Lung (tissue), 16 donors: ENCODE measurements around the gene ZNF580. TPM values are rescaled to one million over a fixed set of nuclear protein-coding genes. Genes with fewer than 3 reads are reported as not detected.
A peak's percentile ranks its signal among the peaks of the same experiment; 100 is the strongest.

Experiments used
- ATAC-seq: fragments of 200-7000 bp; cut with Tn5 transposase; one replicate; pipeline ENCODE4 v1.9.1; 2020; ENCODE audit warnings: moderate number of reproducible peaks; ENCODE audit not compliant: insufficient read depth, low FRiP score
- DNase-seq, 3 donors: peaks; one replicate each; pipeline ENCODE4 v3.0.0-alpha.2; 2013 to 2017
- H3K27ac ChIP-seq, 2 donors: one replicate each; pipeline ENCODE4 v1.5.1; 2013; ENCODE audit warnings: mild to moderate bottlenecking in 2 of 2, moderate library complexity in 2 of 2, control low read depth in 1 of 2, inconsistent platforms in 1 of 2, low read depth in 1 of 2, low read length in 1 of 2
- H3K27me3 ChIP-seq, 3 donors: one replicate each; pipeline ENCODE4 v1.5.1; 2013; ENCODE audit warnings: low read length in 2 of 3; ENCODE audit not compliant: control insufficient read depth in 3 of 3, insufficient read depth in 3 of 3
- H3K36me3 ChIP-seq, 4 donors: one replicate each; pipeline ENCODE4 v1.5.1; 2013; ENCODE audit warnings: low read length in 4 of 4, mild to moderate bottlenecking in 1 of 4, moderate library complexity in 1 of 4; ENCODE audit not compliant: control insufficient read depth in 4 of 4, insufficient read depth in 4 of 4
- H3K4me1 ChIP-seq, 5 donors: one replicate each; pipeline ENCODE4 v1.5.1; 2013; ENCODE audit warnings: low read length in 5 of 5, mild to moderate bottlenecking in 2 of 5, moderate library complexity in 1 of 5; ENCODE audit not compliant: control insufficient read depth in 5 of 5, insufficient read depth in 5 of 5
- H3K4me3 ChIP-seq: one replicate; pipeline ENCODE4 v1.5.1; 2013; ENCODE audit warnings: mild to moderate bottlenecking, control low read depth, moderate library complexity
- H3K9ac ChIP-seq, 2 donors: one replicate each; pipeline ENCODE4 v1.5.1; 2013; ENCODE audit warnings: low read length in 2 of 2, control low read depth in 1 of 2; ENCODE audit not compliant: insufficient read depth in 1 of 2
- H3K9me3 ChIP-seq, 4 donors: one replicate each; pipeline ENCODE4 v1.5.1; 2013; ENCODE audit warnings: low read length in 3 of 4, mild to moderate bottlenecking in 1 of 4, moderate library complexity in 1 of 4; ENCODE audit not compliant: control insufficient read depth in 4 of 4, insufficient read depth in 3 of 4
- CTCF ChIP-seq: IDR thresholded peaks from 2 replicates; pipeline ENCODE4 v1.5.1; 2012; ENCODE audit warnings: mild to moderate bottlenecking; ENCODE audit errors: control extremely low read depth, extremely low read depth
- WGBS, 2 donors: extraction: QIAGEN DNeasy Blood & Tissue Kit; methylation state at CpG; one replicate each; pipeline ENCODE4 v1.1.7; 2013; 5-methylcytosine and 5-hydroxymethylcytosine counted together
- long read RNA-seq, 5 donors: transcript quantifications; one replicate each; lab custom pipeline, GENCODE V29; 2026
- polyA plus RNA-seq, 2 donors: library from polyadenylated mRNA; stranded (reverse); fragments of 200-250 nt; gene quantifications; one replicate each; pipeline ENCODE4 v1.2.1, GENCODE V29; 2013
- total RNA-seq, 2 donors: library from RNA; depleted of rRNA in 1 of 2; stranded (reverse); fragments of >200 nt in 1 of 2; gene quantifications; one replicate each; pipeline ENCODE4 v1.2.1, GENCODE V29; 2014 to 2021
- donor health status: control.
- donor health status: control.
- donor health status: Bipolar disorder and iron deficiency.
- donor health status: healthy.
- donor health status: DM: yes; HTN: yes; CAD: no.

The ZNF580 gene
- total RNA-seq (10 to 100 TPM; 11.1 to 41.3 TPM), polyA plus RNA-seq (10 to 100 TPM; 22.3 to 39.3 TPM)
- long read RNA-seq, donor 1, transcript ZNF580-201 (2 exons, 1,261 nt): major isoform, 48 of 64 reads
- long read RNA-seq, donor 1, transcript ZNF580-202 (1 exons, 1,707 nt): minor isoform, 15 of 64 reads
- long read RNA-seq, donor 1, partial matches to known transcripts: 0 of 64 reads
- long read RNA-seq, donor 1, other reads (novel, unspliced or antisense): 0 of 64 reads
- long read RNA-seq, donor 2, transcript ZNF580-201 (2 exons, 1,261 nt): minor isoform, 13 of 27 reads
- long read RNA-seq, donor 2, transcript ZNF580-202 (1 exons, 1,707 nt): major isoform, 14 of 27 reads
- long read RNA-seq, donor 2, partial matches to known transcripts: 0 of 27 reads
- long read RNA-seq, donor 2, other reads (novel, unspliced or antisense): 0 of 27 reads
- long read RNA-seq, donor 3, transcript ZNF580-201 (2 exons, 1,261 nt): major isoform, 18 of 31 reads
- long read RNA-seq, donor 3, transcript ZNF580-202 (1 exons, 1,707 nt): minor isoform, 12 of 31 reads
- long read RNA-seq, donor 3, partial matches to known transcripts: 0 of 31 reads
- long read RNA-seq, donor 3, other reads (novel, unspliced or antisense): 0 of 31 reads
- long read RNA-seq, donor 4, transcript ZNF580-201 (2 exons, 1,261 nt): major isoform, 13 of 19 reads
- long read RNA-seq, donor 4, transcript ZNF580-202 (1 exons, 1,707 nt): minor isoform, 6 of 19 reads
- long read RNA-seq, donor 4, partial matches to known transcripts: 0 of 19 reads
- long read RNA-seq, donor 4, other reads (novel, unspliced or antisense): 0 of 19 reads
- long read RNA-seq, donor 5, transcript ZNF580-202 (1 exons, 1,707 nt): minor isoform, 18 of 50 reads
- long read RNA-seq, donor 5, transcript ZNF580-201 (2 exons, 1,261 nt): major isoform, 31 of 50 reads
- long read RNA-seq, donor 5, partial matches to known transcripts: 0 of 50 reads
- long read RNA-seq, donor 5, other reads (novel, unspliced or antisense): 0 of 50 reads

GRCh38 chr19:55640577-55641425 lies at the start of gene ZNF580:
Gene ZNF580 (plus strand): TSS chr19:55641002. CDS start chr19:55642509, 1,507 bp downstream.
- H3K27ac ChIP-seq: peak within 1 kb of the TSS; percentile 85 to 90
- peak; percentile 64 for ATAC-seq
- peaks cover 14 to 34% (median 20%) of the 10 kb centered on the region in 5 donors for H3K4me1 ChIP-seq
- H3K36me3 ChIP-seq: peaks cover 0 to 14% (median 4%) of the 10 kb centered on the region in 4 donors
- no peaks in the 10 kb centered on the region for H3K27me3 ChIP-seq
- no peaks in the 10 kb centered on the region for H3K9me3 ChIP-seq
- H3K4me3 ChIP-seq: peak within 1 kb of the TSS; percentile 59
- DNase-seq: peak; percentile 76 to 83 (median 83)
- H3K9ac ChIP-seq: peak within 1 kb of the TSS; percentile 37 to 55
- whole genome bisulfite sequencing, 2 donors: 1% methylated on average over 84 to 89 of the region's 89 CpGs
- no peak for TF ChIP-seq CTCF

GRCh38 chr19:55591555-55591954 lies 49.2 kb upstream of the ZNF580 start:
- no peak for TF ChIP-seq CTCF
- no peaks in the 10 kb centered on the region for H3K9me3 ChIP-seq
- H3K36me3 ChIP-seq: peaks cover 5 to 27% (median 21%) of the 10 kb centered on the region in 4 donors
- H3K9ac ChIP-seq: no peak overlapping the region
- no peaks in the 10 kb centered on the region for H3K27me3 ChIP-seq
- WGBS, 2 donors: 86 to 91% methylated on average over 10 of the region's 10 CpGs
- no peak for ATAC-seq
- H3K4me3 ChIP-seq: no peak overlapping the region
- H3K4me1 ChIP-seq: peaks cover 0 to 10% (median 1%) of the 10 kb centered on the region in 5 donors
- H3K27ac ChIP-seq: no peak overlapping the region
- DNase-seq: no peak

GRCh38 chr19:55592391-55593090 lies 48.3 kb upstream of the ZNF580 start:
- TF ChIP-seq CTCF: no peak
- DNase-seq: no peak
- Histone ChIP-seq H3K4me1 (peaks cover 0 to under 1% (median 0%) of the 10 kb centered on the region in 5 donors), H3K9ac (no peak overlapping the region), H3K9me3 (no peaks in the 10 kb centered on the region), H3K36me3 (peaks cover 5 to 30% (median 23%) of the 10 kb centered on the region in 4 donors), H3K4me3 (no peak overlapping the region), H3K27ac (no peak overlapping the region), H3K27me3 (no peaks in the 10 kb centered on the region)
- WGBS, 2 donors: 94 to 95% methylated on average over 62 to 73 of the region's 73 CpGs
- ATAC-seq: no peak
